AG09319 (cell line): ENCODE data around the gene SREBF2.

Source experiments
- DNase-seq: peaks from one replicate; pipeline ENCODE4 v3.0.0-alpha.2; 2010; ENCODE audit warnings: low read depth; ENCODE audit errors: extremely low read depth
- TF ChIP-seq, protein P1 (sequence below): IDR thresholded peaks from 2 replicates; pipeline ENCODE4 v1.5.1; 2011; ENCODE audit warnings: low read depth, mild to moderate bottlenecking, inconsistent platforms, low read length, moderate library complexity

The SREBF2 gene

GRCh38 chr22:41934284-41935014, 101.5 kb downstream of the SREBF2 start:
- no peak for DNase-seq
- TF ChIP-seq, protein P1, sequence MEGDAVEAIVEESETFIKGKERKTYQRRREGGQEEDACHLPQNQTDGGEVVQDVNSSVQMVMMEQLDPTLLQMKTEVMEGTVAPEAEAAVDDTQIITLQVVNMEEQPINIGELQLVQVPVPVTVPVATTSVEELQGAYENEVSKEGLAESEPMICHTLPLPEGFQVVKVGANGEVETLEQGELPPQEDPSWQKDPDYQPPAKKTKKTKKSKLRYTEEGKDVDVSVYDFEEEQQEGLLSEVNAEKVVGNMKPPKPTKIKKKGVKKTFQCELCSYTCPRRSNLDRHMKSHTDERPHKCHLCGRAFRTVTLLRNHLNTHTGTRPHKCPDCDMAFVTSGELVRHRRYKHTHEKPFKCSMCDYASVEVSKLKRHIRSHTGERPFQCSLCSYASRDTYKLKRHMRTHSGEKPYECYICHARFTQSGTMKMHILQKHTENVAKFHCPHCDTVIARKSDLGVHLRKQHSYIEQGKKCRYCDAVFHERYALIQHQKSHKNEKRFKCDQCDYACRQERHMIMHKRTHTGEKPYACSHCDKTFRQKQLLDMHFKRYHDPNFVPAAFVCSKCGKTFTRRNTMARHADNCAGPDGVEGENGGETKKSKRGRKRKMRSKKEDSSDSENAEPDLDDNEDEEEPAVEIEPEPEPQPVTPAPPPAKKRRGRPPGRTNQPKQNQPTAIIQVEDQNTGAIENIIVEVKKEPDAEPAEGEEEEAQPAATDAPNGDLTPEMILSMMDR: no peak

DNA sequence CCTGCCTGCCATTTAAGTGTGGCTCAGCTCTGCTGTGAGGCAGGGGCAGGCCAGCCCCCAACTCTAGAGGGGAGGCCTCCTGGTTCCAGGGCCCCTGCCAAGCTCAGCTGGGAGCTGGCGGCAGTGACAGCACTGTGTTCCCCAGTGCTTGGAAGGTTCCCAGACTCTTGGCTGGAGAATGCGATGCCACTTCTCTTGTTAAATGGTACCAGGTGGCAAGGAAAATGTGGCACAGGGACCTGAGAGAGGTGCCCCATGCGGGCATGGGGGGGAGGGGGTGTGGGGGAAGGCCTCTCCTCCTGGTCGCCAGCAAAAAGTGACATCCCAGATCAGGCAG, 102.1 kb downstream of the SREBF2 start:
- DNase-seq: no peak
- TF ChIP-seq, protein P1: no peak

- no peak for DNase-seq
- TF ChIP-seq, protein P1: no peak
Measured at GRCh38 chr22:41935509-41935908, 102.6 kb downstream of the SREBF2 start.

- TF ChIP-seq, protein P1: no peak
- DNase-seq: no peak
Measured at GRCh38 chr22:41936894-41937169, 103.9 kb downstream of the SREBF2 start.

- TF ChIP-seq, protein P1: no peak
- no peak for DNase-seq
Measured at GRCh38 chr22:41939981-41940831, 107.3 kb downstream of the SREBF2 start.

- TF ChIP-seq, protein P1: peak; percentile 84
- peak; percentile 86 for DNase-seq
Measured at GRCh38 chr22:41940832-41941765, 108.2 kb downstream of the SREBF2 start.
